ENCODE results near the gene RASAL2.

RASAL2 gene

GRCh38 chr1:178503849-178504248, 409.9 kb downstream of the RASAL2 start:
- no peak for DNase-seq (ENCODE audit: insufficient read length)
- no peak for FAIRE-seq
- no peak for TF ChIP-seq POLR2AphosphoS5 (IDR thresholded peaks at IDR 0.05; ENCODE audit: low read depth, low read length)
- TF ChIP-seq POLR2A (IDR thresholded peaks at IDR 0.05; ENCODE audit: low read depth, low read length) = no peak
- TF ChIP-seq TAF1 (IDR thresholded peaks at IDR 0.05; ENCODE audit: borderline replicate concordance, low read depth, low read length) = no peak

- TF ChIP-seq POLR2AphosphoS5 (IDR thresholded peaks at IDR 0.05; ENCODE audit: low read depth, low read length) = no peak
- no peak for DNase-seq (ENCODE audit: insufficient read length)
- FAIRE-seq = no peak
Observed at GRCh38 chr1:178504286-178504685, 410.4 kb downstream of the RASAL2 start.

- no peak for DNase-seq (ENCODE audit: insufficient read length)
- no peak for FAIRE-seq
- TF ChIP-seq POLR2AphosphoS5 (IDR thresholded peaks at IDR 0.05; ENCODE audit: low read depth, low read length) (no peak), TAF1 (IDR thresholded peaks at IDR 0.05; ENCODE audit: borderline replicate concordance, low read depth, low read length) (no peak), POLR2A (IDR thresholded peaks at IDR 0.05; ENCODE audit: low read depth, low read length) (no peak)
Observed at GRCh38 chr1:178506177-178506576, 412.3 kb downstream of the RASAL2 start.

GRCh38 chr1:178506669-178507068, 412.8 kb downstream of the RASAL2 start:
- TF ChIP-seq POLR2A (IDR thresholded peaks at IDR 0.05; ENCODE audit: low read depth, low read length) (no peak), TAF1 (IDR thresholded peaks at IDR 0.05; ENCODE audit: borderline replicate concordance, low read depth, low read length) (no peak), POLR2AphosphoS5 (IDR thresholded peaks at IDR 0.05; ENCODE audit: low read depth, low read length) (no peak)
- FAIRE-seq (no peak), DNase-seq (ENCODE audit: insufficient read length) (no peak)

GRCh38 chr1:178509414-178510007, 415.6 kb downstream of the RASAL2 start:
- no peak for TF ChIP-seq POLR2AphosphoS5 (IDR thresholded peaks at IDR 0.05; ENCODE audit: low read depth, low read length)
- no peak for TF ChIP-seq POLR2A (IDR thresholded peaks at IDR 0.05; ENCODE audit: low read depth, low read length)
- no peak for TF ChIP-seq TAF1 (IDR thresholded peaks at IDR 0.05; ENCODE audit: borderline replicate concordance, low read depth, low read length)
- no peak for DNase-seq (ENCODE audit: insufficient read length)
- FAIRE-seq = no peak

- no peak for FAIRE-seq
- TF ChIP-seq TAF1 (IDR thresholded peaks at IDR 0.05; ENCODE audit: borderline replicate concordance, low read depth, low read length) (no peak), POLR2A (IDR thresholded peaks at IDR 0.05; ENCODE audit: low read depth, low read length) (no peak), POLR2AphosphoS5 (IDR thresholded peaks at IDR 0.05; ENCODE audit: low read depth, low read length) (no peak)
- no peak for DNase-seq (ENCODE audit: insufficient read length)
Observed at GRCh38 chr1:178510155-178510554, 416.3 kb downstream of the RASAL2 start.

GRCh38 chr1:178512566-178513277, 418.8 kb downstream of the RASAL2 start, which contains the start of gene TEX35:
Gene TEX35, plus strand, starts transcription at chr1:178513109. Its CDS starts 80 bp downstream, at chr1:178513189.
- no peak for TF ChIP-seq TAF1 (IDR thresholded peaks at IDR 0.05; ENCODE audit: borderline replicate concordance, low read depth, low read length)
- TF ChIP-seq POLR2AphosphoS5 (IDR thresholded peaks at IDR 0.05; ENCODE audit: low read depth, low read length) = no peak
- TF ChIP-seq POLR2A (IDR thresholded peaks at IDR 0.05; ENCODE audit: low read depth, low read length) = no peak
- no peak for DNase-seq (ENCODE audit: insufficient read length)
- no peak for FAIRE-seq

- DNase-seq (ENCODE audit: insufficient read length) (no peak), FAIRE-seq (no peak)
- TF ChIP-seq POLR2A (IDR thresholded peaks at IDR 0.05; ENCODE audit: low read depth, low read length) (no peak), POLR2AphosphoS5 (IDR thresholded peaks at IDR 0.05; ENCODE audit: low read depth, low read length) (no peak), TAF1 (IDR thresholded peaks at IDR 0.05; ENCODE audit: borderline replicate concordance, low read depth, low read length) (no peak)
Observed at GRCh38 chr1:178513278-178513983, 419.5 kb downstream of the RASAL2 start.

GRCh38 chr1:178516110-178516509, 422.2 kb downstream of the RASAL2 start:
- DNase-seq (ENCODE audit: insufficient read length) (no peak), FAIRE-seq (no peak)
- TF ChIP-seq POLR2AphosphoS5 (IDR thresholded peaks at IDR 0.05; ENCODE audit: low read depth, low read length) (no peak), POLR2A (IDR thresholded peaks at IDR 0.05; ENCODE audit: low read depth, low read length) (no peak), TAF1 (IDR thresholded peaks at IDR 0.05; ENCODE audit: borderline replicate concordance, low read depth, low read length) (no peak)

- no peak for DNase-seq (ENCODE audit: insufficient read length)
- FAIRE-seq = no peak
- TF ChIP-seq POLR2A (IDR thresholded peaks at IDR 0.05; ENCODE audit: low read depth, low read length) (no peak), TAF1 (IDR thresholded peaks at IDR 0.05; ENCODE audit: borderline replicate concordance, low read depth, low read length) (no peak), POLR2AphosphoS5 (IDR thresholded peaks at IDR 0.05; ENCODE audit: low read depth, low read length) (no peak)
Observed at GRCh38 chr1:178518894-178519293, 425.0 kb downstream of the RASAL2 start.

- TF ChIP-seq POLR2A (IDR thresholded peaks at IDR 0.05; ENCODE audit: low read depth, low read length) (no peak), TAF1 (IDR thresholded peaks at IDR 0.05; ENCODE audit: borderline replicate concordance, low read depth, low read length) (no peak), POLR2AphosphoS5 (IDR thresholded peaks at IDR 0.05; ENCODE audit: low read depth, low read length) (no peak)
Observed at GRCh38 chr1:178520803-178521202, 426.9 kb downstream of the RASAL2 start.

More at GRCh38 chr1:178520803-178521202, 426.9 kb downstream of the RASAL2 start:
- DNase-seq (ENCODE audit: insufficient read length) = no peak
- FAIRE-seq = no peak

Measured in GM12892 (cell line).